B cell (primary cell): ENCODE data around the gene DAAM2. TPM values are rescaled to one million over a fixed set of nuclear protein-coding genes. Genes with fewer than 3 reads are reported as not detected.

Experiments
- ATAC-seq: fragments of 200-7000 bp; cut with Tn5 transposase; one replicate; pipeline ENCODE4 v1.10.0; 2021; ENCODE audit warnings: low read depth, mild to moderate bottlenecking, moderate number of reproducible peaks, moderate library complexity
- CTCF ChIA-PET: fragments of 350-600 bp; sonication (Branson Sonifier 250); formaldehyde crosslinking; loops from one replicate; lab custom pipeline; 2021; ENCODE audit warnings: antibody characterized with exemption, inconsistent platforms; lab: Charles Lee
- POLR2A ChIA-PET: fragments of 350-600 bp; sonication (Branson Sonifier 250); formaldehyde crosslinking; loops from one replicate; lab custom pipeline; 2021; ENCODE audit warnings: antibody characterized with exemption; lab: Charles Lee
- DNase-seq: peaks from one replicate; pipeline ENCODE4 v3.0.0; 2013
- H2AFZ ChIP-seq: 2 replicates; pipeline ENCODE4 v1.6.1; 2012; ENCODE audit warnings: mild to moderate bottlenecking, low read depth, low read length; ENCODE audit not compliant: insufficient read depth, poor library complexity, severe bottlenecking
- H3K27ac ChIP-seq, 2 donors: 1 replicate in 1 of 2; 2 replicates in 1 of 2; pipeline ENCODE4 v1.5.1; 2012 to 2013; ENCODE audit warnings: low read length in 2 of 2, mild to moderate bottlenecking in 2 of 2, moderate library complexity in 1 of 2
- H3K27me3 ChIP-seq, 4 experiments: fragments of 200-600 bp in 1 of 4; sonication (generic) in 1 of 4; replicated peaks in 1 of 4; 1 replicate in 2 of 4; 2 replicates in 2 of 4; pipeline versions ENCODE4 v1.6.1 to v1.7.0; 2013 to 2016; ENCODE audit warnings: low read length in 3 of 4, mild to moderate bottlenecking in 2 of 4, mixed read lengths in 1 of 4, moderate library complexity in 1 of 4; ENCODE audit not compliant: insufficient read depth in 4 of 4, control insufficient read depth in 3 of 4; ENCODE audit errors: control extremely low read depth in 1 of 4
- H3K36me3 ChIP-seq, 2 experiments: replicated peaks in 1 of 2; 1 replicate in 1 of 2; 2 replicates in 1 of 2; pipeline versions ENCODE4 v1.6.1 to v1.7.1; 2013; ENCODE audit warnings: low read length in 1 of 2; ENCODE audit not compliant: insufficient read depth in 2 of 2, control insufficient read depth in 1 of 2; ENCODE audit errors: control extremely low read depth in 1 of 2, extremely low read depth in 1 of 2
- H3K4me1 ChIP-seq, 2 donors: fragments of 200-600 bp in 1 of 2; sonication (generic) in 1 of 2; 1 replicate in 1 of 2; 2 replicates in 1 of 2; pipeline versions ENCODE4 v1.5.1 to v1.6.1; 2013 to 2017; ENCODE audit warnings: low read length in 2 of 2; ENCODE audit not compliant: control insufficient read depth in 2 of 2, insufficient read depth in 2 of 2
- H3K4me2 ChIP-seq: replicated peaks from 2 replicates; pipeline ENCODE3; 2012; ENCODE audit warnings: mild to moderate bottlenecking, low read depth, low read length; ENCODE audit not compliant: poor library complexity, severe bottlenecking
- H3K4me3 ChIP-seq, 5 experiments: fragments of 200-600 bp in 1 of 5; sonication (generic) in 1 of 5; 1 replicate in 3 of 5; 2 replicates in 2 of 5; pipeline versions ENCODE4 v1.5.1 to v1.7.0; 2011 to 2016; ENCODE audit warnings: low read length in 4 of 5, mild to moderate bottlenecking in 4 of 5, low read depth in 2 of 5, control low read depth in 1 of 5, moderate library complexity in 1 of 5; ENCODE audit not compliant: insufficient read depth in 1 of 5; ENCODE audit errors: control extremely low read depth in 1 of 5, extremely low read depth in 1 of 5
- H3K79me2 ChIP-seq: fragments of 200-600 bp; sonication (generic); one replicate; pipeline ENCODE4 v1.6.0; 2016; ENCODE audit warnings: low read length; ENCODE audit not compliant: control insufficient read depth, insufficient read depth
- H3K9ac ChIP-seq: fragments of 200-600 bp; sonication (generic); 2 replicates; pipeline ENCODE4 v1.6.1; 2017; ENCODE audit warnings: mild to moderate bottlenecking, low read length, moderate library complexity
- H3K9me3 ChIP-seq, 3 donors: one replicate each; pipeline versions ENCODE4 v1.6.1 to v1.7.1; 2013; ENCODE audit warnings: low read length in 2 of 3; ENCODE audit not compliant: control insufficient read depth in 2 of 3, insufficient read depth in 1 of 3; ENCODE audit errors: control extremely low read depth in 1 of 3
- H4K20me1 ChIP-seq: 2 replicates; pipeline ENCODE4 v1.6.0; 2012; ENCODE audit warnings: mild to moderate bottlenecking, low read length; ENCODE audit not compliant: insufficient read depth, control insufficient read depth, poor library complexity, severe bottlenecking
- H3K27ac Mint-ChIP-seq: one replicate; pipeline ENCODE4 v1.8.0; 2021; ENCODE audit warnings: mixed read lengths
- H3K27me3 Mint-ChIP-seq: one replicate; pipeline ENCODE4 v1.8.0; 2021; ENCODE audit warnings: mixed read lengths
- H3K4me1 Mint-ChIP-seq: one replicate; pipeline ENCODE4 v1.8.0; 2021; ENCODE audit warnings: mixed read lengths
- H3K4me3 Mint-ChIP-seq: one replicate; pipeline ENCODE4 v1.8.0; 2021; ENCODE audit warnings: mixed read lengths
- H3K9me3 Mint-ChIP-seq: one replicate; pipeline ENCODE4 v1.8.0; 2022; ENCODE audit warnings: mixed read lengths; ENCODE audit not compliant: insufficient read depth
- EZH2 ChIP-seq: IDR thresholded peaks from 2 replicates; pipeline ENCODE4 v1.6.1; 2012; ENCODE audit warnings: borderline replicate concordance, low read depth, mild to moderate bottlenecking, moderate library complexity, low read length; ENCODE audit not compliant: insufficient read depth, poor library complexity, severe bottlenecking
- WGBS: methylation state at CpG from one replicate; pipeline ENCODE4 v1.1.5; 2013; ENCODE audit warnings: missing lambda C conversion rate; ENCODE audit not compliant: insufficient coverage; 5-methylcytosine and 5-hydroxymethylcytosine counted together
- intact Hi-C: fragments of 100-400 bp; cut with micrococcal nuclease; formaldehyde crosslinking; loops from one replicate; pipeline ENCODE4 v1.10.0; 2022
- polyA plus RNA-seq: library from polyadenylated mRNA; depleted of rRNA; stranded (reverse); fragments of >200 nt; gene quantifications from 2 replicates; pipeline ENCODE4 v1.2.3, GENCODE V29; 2012
- total RNA-seq, 2 donors: library from RNA; stranded (reverse); fragments of 120-200 nt in 1 of 2; gene quantifications; 1 replicate in 1 of 2; 2 replicates in 1 of 2; pipeline versions ENCODE4 v1.2.3 to v1.2.4, GENCODE V29; 2013 to 2022
- TF ChIP-seq, protein P1 (sequence below): fragments of 200-600 bp; IDR thresholded peaks from one replicate; pipeline ENCODE4 v1.8.0; 2022; ENCODE audit warnings: antibody characterized with exemption, mild to moderate bottlenecking

DAAM2 gene
- total and polyA plus RNA-seq, 2 donors (not counting 1 experiment from before 2014, with no cell fraction given): not detected

- TF ChIP-seq, protein P1, sequence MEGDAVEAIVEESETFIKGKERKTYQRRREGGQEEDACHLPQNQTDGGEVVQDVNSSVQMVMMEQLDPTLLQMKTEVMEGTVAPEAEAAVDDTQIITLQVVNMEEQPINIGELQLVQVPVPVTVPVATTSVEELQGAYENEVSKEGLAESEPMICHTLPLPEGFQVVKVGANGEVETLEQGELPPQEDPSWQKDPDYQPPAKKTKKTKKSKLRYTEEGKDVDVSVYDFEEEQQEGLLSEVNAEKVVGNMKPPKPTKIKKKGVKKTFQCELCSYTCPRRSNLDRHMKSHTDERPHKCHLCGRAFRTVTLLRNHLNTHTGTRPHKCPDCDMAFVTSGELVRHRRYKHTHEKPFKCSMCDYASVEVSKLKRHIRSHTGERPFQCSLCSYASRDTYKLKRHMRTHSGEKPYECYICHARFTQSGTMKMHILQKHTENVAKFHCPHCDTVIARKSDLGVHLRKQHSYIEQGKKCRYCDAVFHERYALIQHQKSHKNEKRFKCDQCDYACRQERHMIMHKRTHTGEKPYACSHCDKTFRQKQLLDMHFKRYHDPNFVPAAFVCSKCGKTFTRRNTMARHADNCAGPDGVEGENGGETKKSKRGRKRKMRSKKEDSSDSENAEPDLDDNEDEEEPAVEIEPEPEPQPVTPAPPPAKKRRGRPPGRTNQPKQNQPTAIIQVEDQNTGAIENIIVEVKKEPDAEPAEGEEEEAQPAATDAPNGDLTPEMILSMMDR: no peak
Observed at GRCh38 chr6:39843305-39844020, 51.3 kb downstream of the DAAM2 start.

DNA sequence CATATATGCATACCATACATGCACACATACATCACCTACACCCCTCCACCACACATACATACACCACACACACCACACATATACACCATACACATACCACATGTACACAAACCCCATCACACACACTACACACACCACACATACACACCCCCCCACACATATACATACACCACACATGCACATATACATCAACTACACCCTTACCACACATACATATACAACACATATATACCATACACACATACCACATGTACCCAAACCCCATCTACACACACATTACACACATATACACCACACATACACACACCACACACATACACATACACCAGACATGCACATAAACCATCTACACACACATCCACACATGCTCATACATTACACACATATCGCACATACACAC is 52.7 kb downstream of the DAAM2 start:
- no peaks in the 10 kb centered on the region for H3K4me1 ChIP-seq
- no peak overlapping the region for H3K4me3 ChIP-seq
- H3K4me2 ChIP-seq: no peak overlapping the region
- Mint-ChIP-seq H3K9me3 (no peaks in the 10 kb centered on the region), H3K27me3 (peaks cover 6% of the 10 kb centered on the region), H3K4me1 (no peaks in the 10 kb centered on the region), H3K4me3 (no peak overlapping the region), H3K27ac (no peak overlapping the region)
- ATAC-seq (no peak), DNase-seq (no peak)
- intact Hi-C loops: no loop called here
- no peak overlapping the region for H3K27ac ChIP-seq
- H3K27me3 ChIP-seq: no peaks in the 10 kb centered on the region
- TF ChIP-seq, protein P1: no peak
- TF ChIP-seq EZH2: no peak
- H2AFZ ChIP-seq: no peak overlapping the region
- no peaks in the 10 kb centered on the region for H4K20me1 ChIP-seq
- H3K36me3 ChIP-seq: no peaks in the 10 kb centered on the region
- ChIA-PET POLR2A (no interaction called here), CTCF (no interaction called here)
- H3K9ac ChIP-seq: no peak overlapping the region
- peaks cover 0 to 4% (median 0%) of the 10 kb centered on the region in 3 donors for H3K9me3 ChIP-seq
- H3K79me2 ChIP-seq: no peaks in the 10 kb centered on the region
- WGBS: 100% methylated on average over 1 of the region's 1 CpG

More at GRCh38 chr6:39843305-39844020, 51.3 kb downstream of the DAAM2 start:
- Mint-ChIP-seq H3K27ac (no peak overlapping the region), H3K27me3 (peaks cover 13% of the 10 kb centered on the region), H3K9me3 (no peaks in the 10 kb centered on the region), H3K4me1 (no peaks in the 10 kb centered on the region), H3K4me3 (no peak overlapping the region)
- Histone ChIP-seq H3K9ac (no peak overlapping the region), H3K27me3 (no peaks in the 10 kb centered on the region), H2AFZ (no peak overlapping the region), H3K4me2 (no peak overlapping the region), H3K9me3 (peaks cover 0 to 3% (median 0%) of the 10 kb centered on the region in 3 donors), H3K79me2 (no peaks in the 10 kb centered on the region), H3K4me1 (no peaks in the 10 kb centered on the region), H3K36me3 (no peaks in the 10 kb centered on the region), H4K20me1 (no peaks in the 10 kb centered on the region), H3K4me3 (no peak overlapping the region), H3K27ac (no peak overlapping the region)
- ChIA-PET CTCF (no interaction called here), POLR2A (no interaction called here)
- WGBS: 92% methylated on average over 11 of the region's 12 CpGs
- ATAC-seq: no peak
- DNase-seq: no peak
- intact Hi-C loops: no loop called here
